Spleen (tissue), 11 donors: ENCODE results near the gene ZNF808. TPM values are rescaled to one million over a fixed set of nuclear protein-coding genes. Genes with fewer than 3 reads are reported as not detected.
A peak's percentile ranks its signal among the peaks of the same experiment; 100 is the strongest.

Source experiments
- DNase-seq: peaks from one replicate; pipeline ENCODE4 v3.0.0-alpha.2; 2020
- H3K27ac ChIP-seq, 8 donors: fragments of 200-600 bp; sonication (generic) in 7 of 8; 1 replicate in 4 of 8; 2 replicates in 4 of 8; pipeline versions ENCODE4 v1.5.0 to v1.8.0; 2016 to 2021; ENCODE audit warnings: inconsistent platforms in 4 of 8, mild to moderate bottlenecking in 4 of 8, moderate library complexity in 1 of 8
- H3K27me3 ChIP-seq, 7 donors: fragments of 200-600 bp; sonication (generic) in 6 of 7; replicated peaks in 1 of 7; 1 replicate in 4 of 7; 2 replicates in 3 of 7; pipeline versions ENCODE4 v1.5.0 to v1.8.0; 2016 to 2021; ENCODE audit warnings: inconsistent platforms in 3 of 7, mild to moderate bottlenecking in 1 of 7
- H3K36me3 ChIP-seq, 6 donors: fragments of 200-600 bp; sonication (generic) in 5 of 6; 1 replicate in 4 of 6; 2 replicates in 2 of 6; pipeline versions ENCODE4 v1.5.0 to v1.8.0; 2016 to 2021; ENCODE audit warnings: inconsistent platforms in 2 of 6
- H3K4me1 ChIP-seq, 6 donors: fragments of 200-600 bp; sonication (generic) in 5 of 6; 1 replicate in 3 of 6; 2 replicates in 3 of 6; pipeline versions ENCODE4 v1.5.0 to v1.8.0; 2016 to 2021; ENCODE audit warnings: inconsistent platforms in 3 of 6
- H3K4me3 ChIP-seq, 8 donors: fragments of 200-600 bp; sonication (generic) in 7 of 8; 1 replicate in 4 of 8; 2 replicates in 4 of 8; pipeline versions ENCODE4 v1.5.0 to v1.8.0; 2016 to 2021; ENCODE audit warnings: inconsistent platforms in 4 of 8, mild to moderate bottlenecking in 4 of 8, moderate library complexity in 2 of 8
- H3K9me3 ChIP-seq, 8 donors: fragments of 200-600 bp; sonication (generic) in 7 of 8; 1 replicate in 4 of 8; 2 replicates in 4 of 8; pipeline versions ENCODE4 v1.5.0 to v1.8.0; 2016 to 2021; ENCODE audit warnings: inconsistent platforms in 4 of 8
- CTCF ChIP-seq, 11 experiments: fragments of 200-600 bp in 7 of 11; fragments of 450-650 bp in 4 of 11; sonication (generic) in 4 of 11; IDR thresholded peaks in 8 of 11; conservative IDR thresholded peaks in 3 of 11; 1 replicate in 7 of 11; 2 replicates in 4 of 11; pipeline versions ENCODE4 v1.4.0 to v1.8.0; 2016 to 2021; ENCODE audit warnings: antibody characterized with exemption in 11 of 11, inconsistent platforms in 4 of 11, mild to moderate bottlenecking in 1 of 11
- POLR2A ChIP-seq, 3 donors: fragments of 450-650 bp; IDR thresholded peaks; one replicate each; pipeline ENCODE4 v1.5.1; 2017; ENCODE audit warnings: antibody characterized with exemption in 3 of 3, mild to moderate bottlenecking in 1 of 3
- POLR2AphosphoS5 ChIP-seq, 3 donors: sonication (generic); formaldehyde crosslinking; IDR thresholded peaks; one replicate each; pipeline ENCODE4 v1.5.1; 2017; ENCODE audit warnings: antibody characterized with exemption in 3 of 3
- WGBS, 5 donors: extraction: QIAGEN DNeasy Blood & Tissue Kit in 3 of 5; methylation state at CpG; one replicate each; pipeline versions ENCODE4 v1.1.5 to v1.1.7; 2013 to 2018; 5-methylcytosine and 5-hydroxymethylcytosine counted together
- intact Hi-C: fragments of 100-400 bp; cut with DNase I; formaldehyde crosslinking; loops from one replicate; pipeline ENCODE4 v1.15.0; 2023; ENCODE audit warnings: low total_unique reads
- polyA plus RNA-seq, 3 donors: library from polyadenylated mRNA; stranded (reverse); fragments of 200-250 nt; gene quantifications; one replicate each; pipeline ENCODE4 v1.2.1, GENCODE V29; 2013
- total RNA-seq, 7 donors: library from RNA; depleted of rRNA in 3 of 7; stranded (reverse); fragments of >200 nt in 3 of 7; fragmentation: NEBNext Ultra II Directional in 4 of 7; extraction: Animal tissue kit (Norgen Biotek cat#: 25700) in 4 of 7; gene quantifications; one replicate each; pipeline versions ENCODE4 v1.1.0 to v1.2.1, GENCODE V29; 2016 to 2021
- donor health status: healthy with polysubstance abuse.
- donor health status: DM: no; HTN: no; CAD: no; lungs with moderate emphysema.
- donor health status: DM: no; HTN: no; CAD: no.
- donor health status: Bipolar disorder and iron deficiency.
- donor health status: healthy.
- donor health status: DM: no; HTN: no; CAD: no.
- donor health status: DM: yes; HTN: yes; CAD: no.

Gene ZNF808
- total and polyA plus RNA-seq, 10 donors = 1.6 to 36.3 (median 27.9) TPM

DNA sequence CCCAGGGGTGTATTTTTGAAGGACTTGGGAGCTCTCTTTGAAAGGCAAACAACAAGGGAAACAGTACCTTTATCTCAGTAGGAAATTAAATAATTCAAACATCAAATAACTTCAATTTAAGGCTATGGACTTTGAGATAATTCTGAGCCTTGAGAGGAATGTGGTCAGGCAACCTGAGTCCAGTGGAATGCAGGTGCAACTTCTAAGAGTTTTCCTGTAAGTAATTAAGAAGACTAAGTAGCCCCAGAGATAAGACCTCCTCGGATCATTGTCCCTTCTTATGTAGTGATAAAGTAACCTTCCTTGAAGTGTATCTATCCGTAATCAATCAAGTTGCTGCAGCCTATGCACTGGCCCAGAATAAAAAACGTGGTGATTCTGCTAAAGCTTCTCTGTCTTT is 71.8 kb downstream of the ZNF808 start:
- no peak for DNase-seq
- TF ChIP-seq POLR2A (IDR thresholded peaks at IDR 0.05) = no peak
- TF ChIP-seq CTCF (IDR thresholded peaks at IDR 0.05 in 8 of 11, conservative IDR thresholded peaks at IDR 0.05 in 3 of 11) = no peak
- no peak for TF ChIP-seq POLR2AphosphoS5 (IDR thresholded peaks at IDR 0.05)
- peaks cover 0 to 31% (median 19%) of the 10 kb centered on the region in 6 donors for H3K4me1 ChIP-seq
- H3K36me3 ChIP-seq = peaks cover 0 to 31% (median 8%) of the 10 kb centered on the region in 6 donors
- intact Hi-C loops = no loop called here
- H3K27me3 ChIP-seq = no peaks in the 10 kb centered on the region
- no peak overlapping the region for H3K27ac ChIP-seq
- WGBS, 5 donors = 89 to 94% (median 91%) methylated on average over 3 of the region's 3 CpGs
- peaks cover 0 to 44% (median 20%) of the 10 kb centered on the region in 8 donors for H3K9me3 ChIP-seq
- no peak overlapping the region for H3K4me3 ChIP-seq

DNA sequence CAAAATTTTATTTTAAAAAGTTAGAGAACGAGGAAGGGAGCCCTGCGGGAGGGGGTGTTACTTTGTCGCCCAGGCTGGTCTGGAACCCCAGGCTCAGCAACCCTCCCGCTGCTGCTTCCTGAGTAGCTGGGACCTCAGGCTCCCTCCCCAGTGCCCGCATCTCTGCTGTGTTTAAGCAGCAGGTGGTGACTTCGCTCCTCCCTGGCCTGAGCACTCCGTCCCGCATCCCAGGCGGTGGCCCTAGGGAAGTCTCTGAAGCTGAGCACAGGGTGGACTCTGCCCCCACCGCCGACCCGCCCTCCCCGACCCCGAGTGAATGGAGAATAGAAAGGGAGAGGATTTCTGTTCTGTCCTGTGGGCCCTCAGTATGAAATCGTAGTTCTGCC is 73.2 kb downstream of the ZNF808 start:
- H3K27me3 ChIP-seq = no peaks in the 10 kb centered on the region
- H3K9me3 ChIP-seq = peaks cover 0 to 46% (median 23%) of the 10 kb centered on the region in 8 donors
- peaks cover 0 to 31% (median 19%) of the 10 kb centered on the region in 6 donors for H3K4me1 ChIP-seq
- peak overlapping the region; percentile 64 to 86 (median 74) for H3K4me3 ChIP-seq
- peaks cover 0 to 29% (median 6%) of the 10 kb centered on the region in 6 donors for H3K36me3 ChIP-seq
- 0 to 1% (median 1%) methylated on average over 10 to 15 of the region's 15 CpGs for WGBS, 5 donors
- TF ChIP-seq POLR2A (IDR thresholded peaks at IDR 0.05) (no peak), POLR2AphosphoS5 (IDR thresholded peaks at IDR 0.05) (no peak), CTCF (IDR thresholded peaks at IDR 0.05 in 8 of 11, conservative IDR thresholded peaks at IDR 0.05 in 3 of 11) (no peak)
- DNase-seq = peak; percentile 76
- intact Hi-C loops = loop anchor here (5.0 to 10.0 kb wide), 2 partner anchors 37 to 94 kb away; partner anchors contain the start of gene ZNF83
- peak overlapping the region; percentile 39 to 87 (median 81) for H3K27ac ChIP-seq

DNA sequence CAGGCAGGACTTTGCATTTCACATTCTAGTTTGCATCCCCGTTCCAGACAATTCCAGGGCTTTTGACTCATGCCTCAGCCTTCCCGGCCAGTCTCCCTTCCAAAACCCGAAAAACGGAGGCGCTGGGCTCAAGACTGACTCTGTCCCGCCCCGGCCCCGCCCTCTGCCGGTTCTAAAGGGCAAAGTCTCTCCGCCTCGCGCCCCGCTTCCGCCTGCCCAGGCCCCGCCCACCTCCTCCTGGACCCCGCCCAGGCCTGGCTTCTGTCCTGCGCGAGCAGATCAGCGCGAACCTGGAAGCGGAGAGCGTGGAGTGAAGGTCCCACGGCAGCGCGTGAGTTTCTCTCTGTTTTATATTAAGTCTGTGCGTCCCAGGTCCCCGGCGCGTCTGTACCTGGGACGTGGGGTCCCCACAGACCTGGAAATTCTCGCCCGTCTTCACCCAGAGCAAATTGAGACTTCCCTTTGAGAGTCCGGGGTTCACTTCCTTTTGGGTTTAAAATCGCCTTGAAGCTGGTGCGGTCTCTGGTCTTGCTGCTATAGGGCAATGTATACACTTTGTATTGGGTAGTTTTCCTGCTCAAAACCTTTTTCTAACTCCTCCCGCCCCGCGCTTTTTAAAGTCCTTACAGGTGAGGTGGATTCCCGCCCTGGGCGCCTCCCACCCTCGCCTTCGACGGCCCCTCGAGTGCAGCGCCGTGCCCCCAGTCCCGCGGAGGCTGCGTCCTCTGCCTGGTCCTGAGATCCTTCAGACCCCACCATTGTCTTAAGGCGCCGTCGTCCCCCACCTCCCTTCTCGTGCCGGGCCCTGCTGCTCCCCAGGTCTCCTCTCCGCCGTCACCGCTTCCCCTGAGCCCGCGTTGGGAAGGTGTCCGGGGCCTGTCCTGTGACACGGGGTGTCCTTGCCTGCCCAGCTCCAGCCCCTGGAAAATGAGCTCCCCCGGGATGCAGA is 73.8 kb downstream of the ZNF808 start:
- DNase-seq = peak; percentile 98
- intact Hi-C loops = loop anchor here (5.0 to 10.0 kb wide), 2 partner anchors 36 to 94 kb away; partner anchors contain the start of gene ZNF83
- peak overlapping the region; percentile 64 to 86 (median 74) for H3K4me3 ChIP-seq
- peak overlapping the region; percentile 32 to 87 (median 81) for H3K27ac ChIP-seq
- WGBS, 5 donors = 0 to 1% (median 1%) methylated on average over 37 to 62 of the region's 62 CpGs
- peaks cover 0 to 31% (median 19%) of the 10 kb centered on the region in 6 donors for H3K4me1 ChIP-seq
- peaks cover 0 to 27% (median under 1%) of the 10 kb centered on the region in 6 donors for H3K36me3 ChIP-seq
- peaks cover 0 to 46% (median 24%) of the 10 kb centered on the region in 8 donors for H3K9me3 ChIP-seq
- TF ChIP-seq POLR2AphosphoS5 (IDR thresholded peaks at IDR 0.05) (peak; percentile 89 to 91 (median 90)), CTCF (IDR thresholded peaks at IDR 0.05 in 8 of 11, conservative IDR thresholded peaks at IDR 0.05 in 3 of 11) (peak in 9 of 11 experiments; percentile 43 to 84 (median 64)), POLR2A (IDR thresholded peaks at IDR 0.05) (no peak)
- no peaks in the 10 kb centered on the region for H3K27me3 ChIP-seq
